ENCODE results near the gene KCNJ3.
A peak's percentile ranks its signal among the peaks of the same experiment; 100 is the strongest.

Gene KCNJ3

GRCh38 chr2:154724194-154724797 is 25.8 kb downstream of the KCNJ3 start:
- TF ChIP-seq YY1 (IDR thresholded peaks at IDR 0.05; ENCODE audit: insufficient read depth, insufficient read length), result no peak
- no peak for TF ChIP-seq ZNF274 (IDR thresholded peaks at IDR 0.05; ENCODE audit: low read depth, low read length)
- no peak for TF ChIP-seq SUZ12 (IDR thresholded peaks at IDR 0.05; ENCODE audit: extremely low read depth, insufficient read depth, insufficient read length)
- DNase-seq (ENCODE audit: low read depth, low spot score), result no peak
- H3K27me3 ChIP-seq (ENCODE audit: insufficient read depth, insufficient read length), result no peaks in the 10 kb centered on the region
- no peaks in the 10 kb centered on the region for H3K9me3 ChIP-seq (ENCODE audit: insufficient read depth, low read length)
- H3K4me3 ChIP-seq (ENCODE audit: insufficient read length, low read depth), result no peak overlapping the region
- no peaks in the 10 kb centered on the region for H3K4me1 ChIP-seq (ENCODE audit: insufficient read depth, insufficient read length)
- H3K9ac ChIP-seq (ENCODE audit: insufficient read length, low read depth), result no peak overlapping the region
- H3K36me3 ChIP-seq (ENCODE audit: insufficient read depth, insufficient read length, low read length), result no peaks in the 10 kb centered on the region

- no peaks in the 10 kb centered on the region for H3K27me3 ChIP-seq (ENCODE audit: insufficient read depth, insufficient read length)
- no peaks in the 10 kb centered on the region for H3K9me3 ChIP-seq (ENCODE audit: insufficient read depth, low read length)
- no peaks in the 10 kb centered on the region for H3K4me1 ChIP-seq (ENCODE audit: insufficient read depth, insufficient read length)
- no peak for DNase-seq (ENCODE audit: low read depth, low spot score)
- H3K36me3 ChIP-seq (ENCODE audit: insufficient read depth, insufficient read length, low read length), result no peaks in the 10 kb centered on the region
- TF ChIP-seq ZNF274 (IDR thresholded peaks at IDR 0.05; ENCODE audit: low read depth, low read length), result no peak
- TF ChIP-seq SUZ12 (IDR thresholded peaks at IDR 0.05; ENCODE audit: extremely low read depth, insufficient read depth, insufficient read length), result no peak
- no peak for TF ChIP-seq YY1 (IDR thresholded peaks at IDR 0.05; ENCODE audit: insufficient read depth, insufficient read length)
- no peak overlapping the region for H3K4me3 ChIP-seq (ENCODE audit: insufficient read length, low read depth)
- no peak overlapping the region for H3K9ac ChIP-seq (ENCODE audit: insufficient read length, low read depth)
Measured at GRCh38 chr2:154740361-154740760, 41.9 kb downstream of the KCNJ3 start.

DNA sequence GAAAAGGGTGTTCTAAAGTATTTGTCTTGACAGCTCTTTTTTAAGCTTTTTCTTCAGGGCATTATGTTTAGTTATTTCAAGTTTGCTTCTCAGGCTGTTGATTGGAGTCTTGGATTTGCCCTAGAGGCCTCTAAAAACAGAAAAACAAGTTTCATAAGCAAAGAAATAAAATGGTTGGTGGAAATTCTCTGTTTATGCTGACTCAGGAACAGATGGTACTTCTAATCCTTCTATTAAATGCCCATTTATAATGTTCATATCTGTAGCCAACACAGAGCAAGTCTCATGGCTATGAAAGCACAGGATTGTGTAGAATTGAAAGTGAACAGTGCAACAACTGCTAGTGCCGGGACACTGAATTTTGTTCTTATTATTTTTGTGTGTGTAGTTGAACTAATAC is 60.4 kb downstream of the KCNJ3 start:
- H3K36me3 ChIP-seq (ENCODE audit: insufficient read depth, insufficient read length, low read length), result no peaks in the 10 kb centered on the region
- H3K4me1 ChIP-seq (ENCODE audit: insufficient read depth, insufficient read length), result no peaks in the 10 kb centered on the region
- TF ChIP-seq SUZ12 (IDR thresholded peaks at IDR 0.05; ENCODE audit: extremely low read depth, insufficient read depth, insufficient read length), result no peak
- no peak for TF ChIP-seq YY1 (IDR thresholded peaks at IDR 0.05; ENCODE audit: insufficient read depth, insufficient read length)
- TF ChIP-seq ZNF274 (IDR thresholded peaks at IDR 0.05; ENCODE audit: low read depth, low read length), result no peak
- DNase-seq (ENCODE audit: low read depth, low spot score), result no peak
- peaks cover 4% of the 10 kb centered on the region; the same call in 1 of the 2 replicates for H3K9me3 ChIP-seq (ENCODE audit: insufficient read depth, low read length)
- peaks cover 11% of the 10 kb centered on the region for H3K27me3 ChIP-seq (ENCODE audit: insufficient read depth, insufficient read length)
- H3K4me3 ChIP-seq (ENCODE audit: insufficient read length, low read depth), result no peak overlapping the region
- no peak overlapping the region for H3K9ac ChIP-seq (ENCODE audit: insufficient read length, low read depth)

GRCh38 chr2:154762638-154763037 is 64.1 kb downstream of the KCNJ3 start:
- H3K9ac ChIP-seq (ENCODE audit: insufficient read length, low read depth), result no peak overlapping the region
- peak; percentile 18 for DNase-seq (ENCODE audit: low read depth, low spot score)
- H3K9me3 ChIP-seq (ENCODE audit: insufficient read depth, low read length), result peaks cover 4% of the 10 kb centered on the region; the same call in 1 of the 2 replicates
- TF ChIP-seq SUZ12 (IDR thresholded peaks at IDR 0.05; ENCODE audit: extremely low read depth, insufficient read depth, insufficient read length), result no peak
- TF ChIP-seq ZNF274 (IDR thresholded peaks at IDR 0.05; ENCODE audit: low read depth, low read length), result no peak
- TF ChIP-seq YY1 (IDR thresholded peaks at IDR 0.05; ENCODE audit: insufficient read depth, insufficient read length), result no peak
- H3K36me3 ChIP-seq (ENCODE audit: insufficient read depth, insufficient read length, low read length), result no peaks in the 10 kb centered on the region
- H3K4me1 ChIP-seq (ENCODE audit: insufficient read depth, insufficient read length), result no peaks in the 10 kb centered on the region
- H3K4me3 ChIP-seq (ENCODE audit: insufficient read length, low read depth), result no peak overlapping the region
- H3K27me3 ChIP-seq (ENCODE audit: insufficient read depth, insufficient read length), result peaks cover 16% of the 10 kb centered on the region

GRCh38 chr2:154771664-154772284 is 73.3 kb downstream of the KCNJ3 start:
- H3K9me3 ChIP-seq (ENCODE audit: insufficient read depth, low read length), result no peaks in the 10 kb centered on the region
- no peak overlapping the region for H3K9ac ChIP-seq (ENCODE audit: insufficient read length, low read depth)
- no peak for DNase-seq (ENCODE audit: low read depth, low spot score)
- no peaks in the 10 kb centered on the region for H3K36me3 ChIP-seq (ENCODE audit: insufficient read depth, insufficient read length, low read length)
- H3K27me3 ChIP-seq (ENCODE audit: insufficient read depth, insufficient read length), result no peaks in the 10 kb centered on the region
- TF ChIP-seq YY1 (IDR thresholded peaks at IDR 0.05; ENCODE audit: insufficient read depth, insufficient read length), result no peak
- TF ChIP-seq SUZ12 (IDR thresholded peaks at IDR 0.05; ENCODE audit: extremely low read depth, insufficient read depth, insufficient read length), result no peak
- no peak for TF ChIP-seq ZNF274 (IDR thresholded peaks at IDR 0.05; ENCODE audit: low read depth, low read length)
- H3K4me3 ChIP-seq (ENCODE audit: insufficient read length, low read depth), result no peak overlapping the region
- H3K4me1 ChIP-seq (ENCODE audit: insufficient read depth, insufficient read length), result no peaks in the 10 kb centered on the region

- TF ChIP-seq ZNF274 (IDR thresholded peaks at IDR 0.05; ENCODE audit: low read depth, low read length) (no peak), SUZ12 (IDR thresholded peaks at IDR 0.05; ENCODE audit: extremely low read depth, insufficient read depth, insufficient read length) (no peak), YY1 (IDR thresholded peaks at IDR 0.05; ENCODE audit: insufficient read depth, insufficient read length) (no peak)
Measured at GRCh38 chr2:154776825-154777224, 78.3 kb downstream of the KCNJ3 start.

DNA sequence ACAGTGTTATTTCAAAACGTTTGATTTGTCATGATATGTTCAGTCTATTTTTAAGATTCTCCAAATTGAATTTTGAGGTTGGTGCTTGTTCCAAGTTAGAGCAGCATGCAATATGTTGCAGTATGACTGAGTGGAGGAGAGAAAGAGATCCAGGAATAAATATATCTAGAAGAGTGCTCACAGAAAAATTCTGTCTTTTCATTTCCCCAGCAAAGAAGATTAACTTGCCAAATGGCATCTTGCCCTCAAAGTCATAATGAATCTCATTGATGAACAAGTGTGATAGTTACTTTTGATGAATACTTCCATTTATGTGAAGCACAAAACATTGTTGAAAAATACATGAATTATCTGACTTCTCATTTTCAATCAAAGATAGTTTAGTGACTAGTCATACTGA is 95.9 kb downstream of the KCNJ3 start:
- Histone ChIP-seq H3K27me3 (ENCODE audit: insufficient read depth, insufficient read length) (no peaks in the 10 kb centered on the region), H3K36me3 (ENCODE audit: insufficient read depth, insufficient read length, low read length) (no peaks in the 10 kb centered on the region), H3K4me3 (ENCODE audit: insufficient read length, low read depth) (no peak overlapping the region), H3K4me1 (ENCODE audit: insufficient read depth, insufficient read length) (no peaks in the 10 kb centered on the region), H3K9me3 (ENCODE audit: insufficient read depth, low read length) (no peaks in the 10 kb centered on the region), H3K9ac (ENCODE audit: insufficient read length, low read depth) (no peak overlapping the region)
- no peak for TF ChIP-seq ZNF274 (IDR thresholded peaks at IDR 0.05; ENCODE audit: low read depth, low read length)
- no peak for TF ChIP-seq YY1 (IDR thresholded peaks at IDR 0.05; ENCODE audit: insufficient read depth, insufficient read length)
- no peak for TF ChIP-seq SUZ12 (IDR thresholded peaks at IDR 0.05; ENCODE audit: extremely low read depth, insufficient read depth, insufficient read length)
- no peak for DNase-seq (ENCODE audit: low read depth, low spot score)

More at GRCh38 chr2:154776825-154777224, 78.3 kb downstream of the KCNJ3 start:
- Histone ChIP-seq H3K9ac (ENCODE audit: insufficient read length, low read depth) (no peak overlapping the region), H3K9me3 (ENCODE audit: insufficient read depth, low read length) (no peaks in the 10 kb centered on the region), H3K4me1 (ENCODE audit: insufficient read depth, insufficient read length) (no peaks in the 10 kb centered on the region), H3K27me3 (ENCODE audit: insufficient read depth, insufficient read length) (no peaks in the 10 kb centered on the region), H3K36me3 (ENCODE audit: insufficient read depth, insufficient read length, low read length) (no peaks in the 10 kb centered on the region), H3K4me3 (ENCODE audit: insufficient read length, low read depth) (no peak overlapping the region)
- DNase-seq (ENCODE audit: low read depth, low spot score), result no peak

All from NT2/D1 (cell line).